ENCODE data around the gene C9orf57. TPM values are rescaled to one million over a fixed set of nuclear protein-coding genes. Genes with fewer than 3 reads are reported as not detected.

C9orf57 gene
- total RNA-seq, 2 donors from 2014 or later: not detected

DNA sequence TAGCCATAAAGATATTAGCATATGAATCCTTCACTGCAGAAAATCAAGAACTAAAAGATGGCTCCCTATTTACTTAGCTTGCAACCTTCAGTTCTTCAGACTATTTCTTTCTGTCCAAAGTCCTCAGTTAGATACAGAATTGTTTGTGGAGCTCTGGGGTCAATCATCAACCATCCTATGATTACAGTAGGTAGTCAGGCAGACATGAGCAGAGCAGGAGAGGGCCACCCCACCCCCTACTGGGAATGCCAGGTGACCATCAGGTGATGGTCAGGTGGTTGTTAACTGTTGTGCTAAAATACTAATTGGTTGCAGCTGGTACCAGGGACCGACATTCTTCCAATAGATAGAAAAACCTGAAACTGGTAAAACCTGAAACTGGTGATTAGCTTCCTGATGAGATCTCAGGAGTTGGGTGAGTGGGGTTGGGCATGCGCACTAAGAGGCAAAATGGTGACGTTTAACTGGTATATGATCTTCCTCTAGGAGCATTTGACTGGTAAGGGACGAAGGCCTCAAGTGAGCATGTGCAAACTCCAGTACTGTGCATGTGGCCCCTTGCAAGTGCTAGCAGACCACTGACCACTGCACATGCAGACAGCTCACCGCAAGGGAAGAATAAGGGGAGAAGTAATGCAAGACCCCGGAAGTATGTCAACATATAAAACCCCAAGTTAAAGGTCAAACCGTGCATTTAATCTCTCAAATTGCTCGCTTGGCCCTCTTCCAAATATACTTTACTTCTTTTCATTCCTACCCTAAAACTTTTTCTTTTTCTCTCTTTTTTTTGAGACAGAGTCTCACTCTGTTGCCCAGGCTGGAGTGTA, 13.6 kb downstream of the C9orf57 start:
- Histone ChIP-seq H3K27ac (no peak overlapping the region), H3K4me3 (no peak overlapping the region), H3K36me3 (no peaks in the 10 kb centered on the region), H3K4me1 (replicated peaks) (no peaks in the 10 kb centered on the region), H3K9me3 (no peaks in the 10 kb centered on the region), H3K27me3 (replicated peaks; ENCODE audit: insufficient read depth) (no peaks in the 10 kb centered on the region)
- intact Hi-C loops (cut with DNase I): loop anchor here (10.0 kb wide), 1 partner anchor 778 kb away; no protein-coding TSS in a partner anchor
- 80% methylated on average over 8 of the region's 8 CpGs for WGBS
- DNase-seq (ENCODE audit: low spot score): no peak
- TF ChIP-seq, protein P1, sequence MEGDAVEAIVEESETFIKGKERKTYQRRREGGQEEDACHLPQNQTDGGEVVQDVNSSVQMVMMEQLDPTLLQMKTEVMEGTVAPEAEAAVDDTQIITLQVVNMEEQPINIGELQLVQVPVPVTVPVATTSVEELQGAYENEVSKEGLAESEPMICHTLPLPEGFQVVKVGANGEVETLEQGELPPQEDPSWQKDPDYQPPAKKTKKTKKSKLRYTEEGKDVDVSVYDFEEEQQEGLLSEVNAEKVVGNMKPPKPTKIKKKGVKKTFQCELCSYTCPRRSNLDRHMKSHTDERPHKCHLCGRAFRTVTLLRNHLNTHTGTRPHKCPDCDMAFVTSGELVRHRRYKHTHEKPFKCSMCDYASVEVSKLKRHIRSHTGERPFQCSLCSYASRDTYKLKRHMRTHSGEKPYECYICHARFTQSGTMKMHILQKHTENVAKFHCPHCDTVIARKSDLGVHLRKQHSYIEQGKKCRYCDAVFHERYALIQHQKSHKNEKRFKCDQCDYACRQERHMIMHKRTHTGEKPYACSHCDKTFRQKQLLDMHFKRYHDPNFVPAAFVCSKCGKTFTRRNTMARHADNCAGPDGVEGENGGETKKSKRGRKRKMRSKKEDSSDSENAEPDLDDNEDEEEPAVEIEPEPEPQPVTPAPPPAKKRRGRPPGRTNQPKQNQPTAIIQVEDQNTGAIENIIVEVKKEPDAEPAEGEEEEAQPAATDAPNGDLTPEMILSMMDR (IDR thresholded peaks at IDR 0.05): no peak
- TF ChIP-seq POLR2A (IDR thresholded peaks at IDR 0.05) (no peak), POLR2AphosphoS5 (IDR thresholded peaks at IDR 0.05) (no peak)

DNA sequence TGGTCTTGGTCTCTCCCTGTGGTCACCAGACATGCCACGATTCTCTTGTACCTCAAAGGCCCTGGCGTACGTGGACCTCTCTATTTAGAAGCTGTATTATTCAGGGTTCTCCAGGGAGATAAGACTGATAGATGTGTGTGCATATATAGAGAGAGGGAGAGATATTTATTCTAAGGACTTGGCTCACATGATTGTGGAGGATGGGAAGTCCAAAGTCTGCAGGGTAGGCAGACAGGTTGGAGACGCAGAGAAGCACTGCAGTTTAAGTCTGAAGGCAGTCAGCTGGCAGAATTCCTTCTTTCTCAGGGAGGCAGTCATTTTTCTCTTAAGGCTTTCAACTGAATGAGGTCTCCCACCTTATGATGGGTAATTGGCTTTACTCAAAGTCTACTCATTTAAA, 16.3 kb downstream of the C9orf57 start:
- no peak for DNase-seq (ENCODE audit: low spot score)
- no peak for TF ChIP-seq POLR2AphosphoS5 (IDR thresholded peaks at IDR 0.05)
- TF ChIP-seq, protein P1 (IDR thresholded peaks at IDR 0.05): no peak
- no peak for TF ChIP-seq POLR2A (IDR thresholded peaks at IDR 0.05)
- Histone ChIP-seq H3K27ac (no peak overlapping the region), H3K4me3 (no peak overlapping the region), H3K9me3 (no peaks in the 10 kb centered on the region), H3K27me3 (replicated peaks; ENCODE audit: insufficient read depth) (no peaks in the 10 kb centered on the region), H3K4me1 (replicated peaks) (no peaks in the 10 kb centered on the region), H3K36me3 (no peaks in the 10 kb centered on the region)
- intact Hi-C loops (cut with DNase I): loop anchor here (10.0 kb wide), 1 partner anchor 781 kb away; no protein-coding TSS in a partner anchor
- WGBS: 94% methylated on average over 4 of the region's 4 CpGs

DNA sequence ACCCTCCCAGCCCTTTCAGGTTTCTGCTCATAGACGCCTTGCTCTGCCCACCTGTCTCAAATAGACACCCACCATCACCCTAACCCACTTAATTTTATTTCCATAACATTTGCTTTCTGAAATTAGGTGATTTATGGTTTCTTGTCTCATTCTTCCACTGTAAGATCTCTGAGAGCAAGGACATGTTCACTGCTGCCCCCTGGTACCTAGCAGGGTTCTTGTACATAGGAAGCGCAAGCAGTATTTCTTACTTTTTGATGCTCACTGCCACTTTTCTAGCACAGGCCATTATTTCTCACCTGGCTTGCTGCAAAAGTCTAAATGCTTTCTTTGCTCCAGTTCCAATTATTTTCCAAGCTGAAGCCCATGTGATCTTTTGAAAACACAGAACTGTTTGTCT, 16.8 kb downstream of the C9orf57 start:
- no peak for DNase-seq (ENCODE audit: low spot score)
- H3K4me3 ChIP-seq: no peak overlapping the region
- no peaks in the 10 kb centered on the region for H3K4me1 ChIP-seq (replicated peaks)
- H3K27me3 ChIP-seq (replicated peaks; ENCODE audit: insufficient read depth): no peaks in the 10 kb centered on the region
- TF ChIP-seq, protein P1 (IDR thresholded peaks at IDR 0.05): no peak
- TF ChIP-seq POLR2AphosphoS5 (IDR thresholded peaks at IDR 0.05) (no peak), POLR2A (IDR thresholded peaks at IDR 0.05) (no peak)
- no peaks in the 10 kb centered on the region for H3K9me3 ChIP-seq
- H3K36me3 ChIP-seq: no peaks in the 10 kb centered on the region
- no peak overlapping the region for H3K27ac ChIP-seq
- intact Hi-C loops (cut with DNase I): loop anchor here (10.0 kb wide), 1 partner anchor 781 kb away; no protein-coding TSS in a partner anchor
- 100% methylated on average over 2 of the region's 2 CpGs for WGBS

DNA sequence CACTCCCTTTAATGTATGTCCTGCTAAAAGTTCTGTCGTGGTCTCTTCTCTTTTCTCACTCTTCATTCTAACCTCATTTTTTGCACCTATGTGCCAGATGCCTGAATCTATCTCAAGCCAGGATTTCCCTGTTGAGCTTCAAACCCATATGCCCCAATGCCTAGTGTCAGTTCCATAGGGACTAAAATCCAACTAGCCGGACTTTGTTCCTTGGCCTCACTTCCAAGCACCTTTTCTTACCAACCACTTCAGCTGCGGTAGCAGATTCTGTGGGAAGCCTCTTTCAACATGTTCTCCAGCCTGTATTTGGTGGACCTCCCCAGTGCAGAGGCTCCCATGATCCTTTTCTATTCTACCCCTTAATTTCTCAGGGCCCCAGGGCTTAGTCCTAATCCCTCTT, 17.5 kb downstream of the C9orf57 start:
- intact Hi-C loops (cut with DNase I): loop anchor here (10.0 kb wide), 1 partner anchor 782 kb away; no protein-coding TSS in a partner anchor
- TF ChIP-seq POLR2AphosphoS5 (IDR thresholded peaks at IDR 0.05) (no peak), POLR2A (IDR thresholded peaks at IDR 0.05) (no peak)
- TF ChIP-seq, protein P1 (IDR thresholded peaks at IDR 0.05): no peak

More for the DNA sequence above, 17.5 kb downstream of the C9orf57 start:
- 94% methylated on average over 3 of the region's 3 CpGs for WGBS
- Histone ChIP-seq H3K4me1 (replicated peaks) (no peaks in the 10 kb centered on the region), H3K27me3 (replicated peaks; ENCODE audit: insufficient read depth) (no peaks in the 10 kb centered on the region), H3K9me3 (no peaks in the 10 kb centered on the region), H3K4me3 (no peak overlapping the region), H3K36me3 (no peaks in the 10 kb centered on the region), H3K27ac (no peak overlapping the region)
- no peak for DNase-seq (ENCODE audit: low spot score)
